Endothelial cell of umbilical vein (primary cell): Measurements from ENCODE around the gene SPRING1. TPM values are rescaled to one million over a fixed set of nuclear protein-coding genes. Genes with fewer than 3 reads are reported as not detected.

Experiments used
- BruUV-seq: library from RNA; stranded (reverse); fragments of 400-500 nt; replicated peaks from 2 replicates; lab custom pipeline; 2021; lab: Mats Ljungman, UMichigan
- CTCF ChIA-PET: fragments of 300-600, 350-600 bp; sonication (Branson Sonifier 250); formaldehyde crosslinking; loops from one replicate; lab custom pipeline; 2021; ENCODE audit warnings: antibody characterized with exemption, inconsistent platforms; lab: Charles Lee
- POLR2A ChIA-PET: fragments of 300-600, 350-600 bp; sonication (Branson Sonifier 250); formaldehyde crosslinking; loops from one replicate; lab custom pipeline; 2021; ENCODE audit warnings: antibody characterized with exemption, inconsistent platforms; lab: Charles Lee
- DNase-seq: peaks from one replicate; pipeline ENCODE4 v3.0.0-alpha.2; 2011; ENCODE audit warnings: low read depth, low spot score
- FAIRE-seq: peaks from 2 replicates; lab custom pipeline; 2011; peaks lifted over from hg19 to GRCh38; lab: Jason Lieb, UNC
- H2AFZ ChIP-seq: 2 replicates; pipeline ENCODE4 v1.6.0; 2012; ENCODE audit warnings: low read depth, low read length, control low read depth, inconsistent platforms
- H3K27ac ChIP-seq: 2 replicates; pipeline ENCODE4 v1.5.1; 2011; ENCODE audit warnings: low read depth, mild to moderate bottlenecking, control low read depth, low read length, moderate library complexity; ENCODE audit not compliant: insufficient read depth
- H3K27me3 ChIP-seq, 2 experiments: 2 replicates each; pipeline versions ENCODE4 v1.6.0 to v1.6.1; 2011; ENCODE audit warnings: low read length in 2 of 2, mixed read lengths in 1 of 2; ENCODE audit not compliant: control insufficient read depth in 2 of 2, insufficient read depth in 2 of 2
- H3K36me3 ChIP-seq, 2 experiments: 2 replicates in 1 of 2; 3 replicates in 1 of 2; pipeline ENCODE4 v1.5.1; 2011; ENCODE audit warnings: low read length in 2 of 2, mild to moderate bottlenecking in 1 of 2, moderate library complexity in 1 of 2; ENCODE audit not compliant: control insufficient read depth in 2 of 2, insufficient read depth in 2 of 2; ENCODE audit errors: extremely low read depth in 1 of 2
- H3K4me1 ChIP-seq: 3 replicates; pipeline ENCODE4 v1.5.1; 2011; ENCODE audit warnings: mild to moderate bottlenecking, low read length; ENCODE audit not compliant: control insufficient read depth, insufficient read depth; ENCODE audit errors: extremely low read depth
- H3K4me2 ChIP-seq: 2 replicates; pipeline ENCODE4 v1.6.1; 2011; ENCODE audit warnings: low read length, control low read depth, mixed read lengths; ENCODE audit not compliant: insufficient read depth
- H3K4me3 ChIP-seq, 3 experiments: fragments of 200-600 bp in 1 of 3; sonication (generic), shearing (Covaris generic) in 1 of 3; replicated peaks in 1 of 3; 2 replicates each; pipeline ENCODE4 v1.5.1; 2011 to 2016; ENCODE audit warnings: control low read depth in 3 of 3, low read length in 3 of 3, mild to moderate bottlenecking in 2 of 3, inconsistent platforms in 1 of 3, low read depth in 1 of 3, moderate library complexity in 1 of 3; ENCODE audit not compliant: insufficient read depth in 1 of 3
- H3K79me2 ChIP-seq: 2 replicates; pipeline ENCODE4 v1.6.0; 2012; ENCODE audit warnings: low read length, inconsistent platforms; ENCODE audit not compliant: control insufficient read depth, insufficient read depth
- H3K9ac ChIP-seq: replicated peaks from 2 replicates; pipeline ENCODE3; 2011; ENCODE audit warnings: low read length, control low read depth; ENCODE audit not compliant: insufficient read depth; ENCODE audit errors: extremely low read depth
- H3K9me1 ChIP-seq: replicated peaks from 3 replicates; pipeline ENCODE4 v1.6.0; 2011; ENCODE audit warnings: mild to moderate bottlenecking, low read length; ENCODE audit not compliant: control insufficient read depth, insufficient read depth; ENCODE audit errors: extremely low read depth
- H3K9me3 ChIP-seq: replicated peaks from 2 replicates; pipeline ENCODE4 v1.5.1; 2012; ENCODE audit warnings: low read length, inconsistent platforms; ENCODE audit not compliant: control insufficient read depth, insufficient read depth
- H4K20me1 ChIP-seq: replicated peaks from 2 replicates; pipeline ENCODE3; 2011; ENCODE audit warnings: mild to moderate bottlenecking, low read length; ENCODE audit not compliant: control insufficient read depth, insufficient read depth; ENCODE audit errors: extremely low read depth
- CTCF ChIP-seq, 2 donors: IDR thresholded peaks; 1 replicate in 1 of 2; 2 replicates in 1 of 2; pipeline ENCODE4 v1.5.1; 2011; ENCODE audit warnings: low read length in 2 of 2, mild to moderate bottlenecking in 2 of 2, moderate library complexity in 2 of 2, control low read depth in 1 of 2, inconsistent platforms in 1 of 2, low read depth in 1 of 2; ENCODE audit not compliant: insufficient read depth in 1 of 2; ENCODE audit errors: extremely low read depth in 1 of 2
- FOS ChIP-seq: IDR thresholded peaks from 2 replicates; pipeline ENCODE4 v1.6.1; 2011; ENCODE audit warnings: mild to moderate bottlenecking, low read length, moderate library complexity, borderline replicate concordance; ENCODE audit not compliant: insufficient read depth
- MYC ChIP-seq: IDR thresholded peaks from one replicate; pipeline ENCODE4 v1.6.1; 2011; ENCODE audit warnings: mild to moderate bottlenecking, low read depth, low read length
- dilution Hi-C: fragments of 300-500 bp; cut with MboI; formaldehyde crosslinking; loops from one replicate; pipeline ENCODE4 v1.15.0; 2019; ENCODE audit warnings: low sequenced_read_pairs; ENCODE audit not compliant: extremely low pct_ligation_motif_present
- intact Hi-C: fragments of 100-400 bp; cut with micrococcal nuclease; formaldehyde crosslinking; loops from one replicate; pipeline ENCODE4 v1.10.0; 2022
- polyA plus RNA-seq, 4 experiments: library from polyadenylated mRNA; depleted of rRNA in 3 of 4; stranded (reverse) in 3 of 4; unstranded in 1 of 4; fragments of >200 nt; gene quantifications; 2 replicates each; pipeline versions ENCODE4 v1.2.1 to v1.2.3, GENCODE V29; 2011 to 2012; ENCODE audit warnings: missing spikeins in 1 of 4
- total RNA-seq: library from RNA; stranded (reverse); gene quantifications from 2 replicates; pipeline ENCODE4 v1.2.3, GENCODE V29; 2021

The SPRING1 gene
- total and polyA plus RNA-seq, 2 donors (not counting 3 experiments of a cell fraction or from before 2014, with no cell fraction given): 17.5 to 40.4 TPM

GRCh38 chr12:116761499-116761898 is 23.6 kb upstream of the SPRING1 start:
- dilution Hi-C loops: no loop called here
- CTCF ChIA-PET: interaction anchor here (2.7 kb wide), 1 partner anchor 8 kb away, joined by 10 read pairs; no protein-coding TSS in a partner anchor
- no peak overlapping the region for H3K9ac ChIP-seq
- TF ChIP-seq CTCF (IDR thresholded peaks at IDR 0.05; ENCODE audit: extremely low read depth in 1 of 2, insufficient read depth in 1 of 2, low read depth in 1 of 2, low read length in 2 of 2): no peak
- no peaks in the 10 kb centered on the region for H3K36me3 ChIP-seq
- no peaks in the 10 kb centered on the region for H3K9me3 ChIP-seq
- no peak overlapping the region for H3K27ac ChIP-seq
- H3K4me1 ChIP-seq: no peaks in the 10 kb centered on the region
- intact Hi-C loops: no loop called here
- no peaks in the 10 kb centered on the region for H3K79me2 ChIP-seq
- DNase-seq (no peak), FAIRE-seq (no peak)
- no peak overlapping the region for H3K4me3 ChIP-seq
- H3K4me2 ChIP-seq: no peak overlapping the region
- no peaks in the 10 kb centered on the region for H3K27me3 ChIP-seq
- POLR2A ChIA-PET: no interaction called here
- no peaks in the 10 kb centered on the region for H3K9me1 ChIP-seq
- no peaks in the 10 kb centered on the region for H4K20me1 ChIP-seq
- no peak overlapping the region for H2AFZ ChIP-seq
- BruUV-seq: no TSS peak

- intact Hi-C loops: no loop called here
- no peak overlapping the region for H3K4me3 ChIP-seq
- no TSS peak for BruUV-seq
Measured at GRCh38 chr12:116760622-116761020, 22.8 kb upstream of the SPRING1 start.

More at GRCh38 chr12:116760622-116761020, 22.8 kb upstream of the SPRING1 start:
- TF ChIP-seq FOS (no peak), MYC (no peak), CTCF (IDR thresholded peaks at IDR 0.05; ENCODE audit: extremely low read depth in 1 of 2, insufficient read depth in 1 of 2, low read depth in 1 of 2, low read length in 2 of 2) (no peak)
- no peaks in the 10 kb centered on the region for H3K9me3 ChIP-seq
- no peaks in the 10 kb centered on the region for H3K27me3 ChIP-seq
- POLR2A ChIA-PET: no interaction called here
- H3K4me2 ChIP-seq: no peak overlapping the region
- no peaks in the 10 kb centered on the region for H3K36me3 ChIP-seq
- dilution Hi-C loops: no loop called here
- no peak overlapping the region for H3K9ac ChIP-seq
- CTCF ChIA-PET: interaction anchor here (2.7 kb wide), 1 partner anchor 9 kb away, joined by 10 read pairs; no protein-coding TSS in a partner anchor
- H3K9me1 ChIP-seq: no peaks in the 10 kb centered on the region
- H3K27ac ChIP-seq: no peak overlapping the region
- no peaks in the 10 kb centered on the region for H4K20me1 ChIP-seq
- H3K4me1 ChIP-seq: no peaks in the 10 kb centered on the region
- no peak for DNase-seq
- H2AFZ ChIP-seq: no peak overlapping the region
- no peak for FAIRE-seq
- H3K79me2 ChIP-seq: no peaks in the 10 kb centered on the region
